ACHN (cell line): Measurements from ENCODE around the gene GALNT9.

Source experiments
- DNase-seq: peaks from one replicate; pipeline ENCODE4 v3.0.0-alpha.2; 2015
- in situ Hi-C: cut with HindIII; loops from 2 replicates; pipeline ENCODE4 v1.10.0; 2017; ENCODE audit warnings: low sequenced_read_pairs, low pct_ligation_motif_present, low pct_unique_long_range_greater_than_20kb

Gene GALNT9

GRCh38 chr12:132190012-132190755 is 139.2 kb downstream of the GALNT9 start:
- in situ Hi-C loops: no loop called here
- DNase-seq: peak; percentile 54

- peak; percentile 96 for DNase-seq
- in situ Hi-C loops: no loop called here
Measured at GRCh38 chr12:132189378-132190011, 139.9 kb downstream of the GALNT9 start.

GRCh38 chr12:132188916-132189325 is 140.5 kb downstream of the GALNT9 start:
- no peak for DNase-seq
- in situ Hi-C loops: no loop called here

- DNase-seq: no peak
- in situ Hi-C loops: no loop called here
Measured at GRCh38 chr12:132188451-132188901, 140.9 kb downstream of the GALNT9 start.

GRCh38 chr12:132187646-132188450 is 141.5 kb downstream of the GALNT9 start:
- no peak for DNase-seq

GRCh38 chr12:132186857-132187620 is 142.3 kb downstream of the GALNT9 start:
- DNase-seq: no peak
- in situ Hi-C loops: no loop called here

More at GRCh38 chr12:132187646-132188450, 141.5 kb downstream of the GALNT9 start:
- in situ Hi-C loops: no loop called here

GRCh38 chr12:132186208-132186856 is 143.1 kb downstream of the GALNT9 start:
- DNase-seq: no peak
- in situ Hi-C loops: no loop called here

- no peak for DNase-seq
- in situ Hi-C loops: no loop called here
Measured at GRCh38 chr12:132185705-132186104, 143.7 kb downstream of the GALNT9 start.

- DNase-seq: no peak
Measured at GRCh38 chr12:132182711-132183365, 146.6 kb downstream of the GALNT9 start.

GRCh38 chr12:132182206-132182710 is 147.1 kb downstream of the GALNT9 start:
- DNase-seq: no peak
- in situ Hi-C loops: no loop called here

More at GRCh38 chr12:132182711-132183365, 146.6 kb downstream of the GALNT9 start:
- in situ Hi-C loops: no loop called here

GRCh38 chr12:132181570-132182200 is 147.7 kb downstream of the GALNT9 start:
- in situ Hi-C loops: no loop called here
- no peak for DNase-seq

GRCh38 chr12:132180648-132181546 is 148.5 kb downstream of the GALNT9 start:
- DNase-seq: no peak
- in situ Hi-C loops: no loop called here

GRCh38 chr12:132179431-132180362 is 149.7 kb downstream of the GALNT9 start:
- DNase-seq: no peak
- in situ Hi-C loops: no loop called here

GRCh38 chr12:132178801-132179401 is 150.5 kb downstream of the GALNT9 start:
- in situ Hi-C loops: no loop called here
- DNase-seq: no peak

GRCh38 chr12:132178316-132178715 is 151.1 kb downstream of the GALNT9 start:
- in situ Hi-C loops: no loop called here
- no peak for DNase-seq
